GM06990 (cell line): ENCODE results near the gene CORO2A.
"Not testable (repeated sequence)": the region's sequence is repeated elsewhere in the genome, so short reads cannot be mapped to it uniquely, and the experiment has no call there.

Source experiments
- DNase-seq: peaks from one replicate; pipeline ENCODE4 v3.0.0-alpha.2; 2011; ENCODE audit not compliant: insufficient read length; ENCODE audit errors: extremely low read depth
- H3K27me3 ChIP-seq: replicated peaks from 2 replicates; pipeline ENCODE4 v1.6.0; 2011; ENCODE audit warnings: low read length; ENCODE audit not compliant: control insufficient read depth, insufficient read depth
- H3K36me3 ChIP-seq: 2 replicates; pipeline ENCODE4 v1.5.1; 2011; ENCODE audit warnings: low read length; ENCODE audit not compliant: control insufficient read depth, insufficient read depth
- H3K4me3 ChIP-seq: replicated peaks from 2 replicates; pipeline ENCODE4 v1.5.1; 2011; ENCODE audit warnings: low read depth, mild to moderate bottlenecking, control low read depth, low read length
- CTCF ChIP-seq: IDR thresholded peaks from 2 replicates; pipeline ENCODE4 v1.5.1; 2011; ENCODE audit warnings: low read length, control low read depth, mild to moderate bottlenecking, inconsistent platforms; ENCODE audit not compliant: insufficient read depth, poor library complexity, severe bottlenecking

The CORO2A gene

DNA sequence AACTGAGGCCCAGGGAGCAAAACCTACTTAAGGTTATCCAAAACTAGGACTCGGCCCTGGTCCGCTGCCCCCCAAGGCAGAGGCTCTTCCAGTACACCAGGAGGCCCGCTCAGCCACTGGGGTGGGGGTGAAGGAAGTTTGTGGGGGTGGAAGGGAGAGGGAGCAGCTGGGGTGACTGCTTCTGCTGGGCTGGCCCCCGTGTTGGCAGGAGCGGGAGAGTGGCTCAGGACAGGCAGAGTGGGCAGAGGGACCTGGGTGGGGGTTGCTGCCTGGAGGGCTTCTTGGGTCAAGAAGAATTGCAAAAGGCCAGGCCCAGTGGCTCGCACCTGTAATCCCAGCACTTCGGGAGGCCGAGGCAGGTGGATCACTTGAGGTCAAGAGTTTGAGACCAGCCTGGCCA lies 65.2 kb downstream of the CORO2A start:
- H3K36me3 ChIP-seq, result no peaks in the 10 kb centered on the region
- H3K4me3 ChIP-seq, result no peak overlapping the region
- no peak for DNase-seq
- no peaks in the 10 kb centered on the region for H3K27me3 ChIP-seq
- no peak for TF ChIP-seq CTCF

DNA sequence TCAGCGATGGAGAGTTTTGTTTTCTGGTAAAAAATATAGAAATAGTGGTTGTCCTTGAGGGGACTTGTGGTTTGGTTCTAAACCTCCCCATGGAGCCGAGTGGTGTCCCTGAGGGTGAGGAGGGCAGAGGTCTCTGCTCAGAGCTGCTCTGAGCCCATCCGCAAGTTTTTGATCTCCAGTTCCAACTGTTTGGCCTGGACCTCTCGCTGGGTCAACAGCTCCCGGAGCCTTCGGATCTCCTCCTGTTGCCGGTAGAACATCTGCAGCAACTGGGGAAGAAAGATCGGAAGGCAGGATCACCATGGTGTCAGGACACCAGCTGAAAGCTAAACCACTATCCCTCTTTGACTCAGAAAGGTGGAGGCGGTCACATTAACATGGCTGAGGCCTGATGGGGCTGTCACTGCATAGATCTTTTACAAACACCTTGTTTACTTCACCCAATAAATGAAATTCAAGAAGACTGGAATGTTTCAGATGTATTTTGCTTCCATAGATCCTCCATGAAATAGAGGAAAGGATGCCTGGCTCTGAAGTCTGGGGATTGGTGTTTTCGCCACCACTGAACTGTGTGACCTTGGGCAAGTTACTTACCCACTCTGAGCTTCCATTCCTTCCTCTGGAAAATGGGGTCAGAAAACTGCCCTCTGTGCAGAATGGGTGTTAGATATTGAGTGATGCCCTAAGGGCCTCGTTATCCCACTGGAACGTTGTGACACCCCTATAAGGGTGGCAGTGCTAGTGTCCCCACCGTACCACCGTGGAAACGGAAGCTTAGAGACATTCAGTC lies 67.6 kb downstream of the CORO2A start:
- no peak for DNase-seq

GRCh38 chr9:98124091-98124490 lies 68.3 kb downstream of the CORO2A start:
- H3K4me3 ChIP-seq, H3K27me3 ChIP-seq, DNase-seq, H3K36me3 ChIP-seq: not testable (repeated sequence)

More for the DNA sequence above, 67.6 kb downstream of the CORO2A start:
- Histone ChIP-seq H3K27me3 (no peaks in the 10 kb centered on the region), H3K4me3 (no peak overlapping the region), H3K36me3 (no peaks in the 10 kb centered on the region)
- TF ChIP-seq CTCF, result no peak

- Histone ChIP-seq H3K4me3 (no peak overlapping the region), H3K36me3 (no peaks in the 10 kb centered on the region), H3K27me3 (no peaks in the 10 kb centered on the region)
- DNase-seq, result no peak
- TF ChIP-seq CTCF, result no peak
These were observed 71.4 kb downstream of the CORO2A start for GRCh38 chr9:98121058-98121457.

DNA sequence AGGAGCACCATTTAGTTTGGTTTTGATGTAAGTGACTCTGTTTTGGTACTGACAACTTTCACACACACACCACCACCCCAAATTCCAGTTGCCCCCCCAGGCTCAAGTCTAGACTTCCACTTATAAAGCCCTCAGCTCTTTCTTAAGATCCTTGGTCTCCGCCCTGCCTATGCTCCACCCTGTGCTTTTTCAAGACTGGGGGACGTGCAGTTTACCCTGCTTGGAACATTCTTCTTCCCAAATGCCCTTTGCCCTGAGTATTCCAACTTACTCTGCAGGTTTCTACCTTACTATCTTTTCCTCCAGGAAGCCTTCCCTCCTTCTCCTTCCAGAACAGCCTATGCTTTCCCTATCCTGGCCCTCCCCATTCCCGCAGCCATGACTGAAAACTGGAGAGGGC lies 72.0 kb downstream of the CORO2A start:
- no peak for TF ChIP-seq CTCF
- Histone ChIP-seq H3K36me3 (no peaks in the 10 kb centered on the region; the same call in 1 of the 2 replicates), H3K4me3 (no peak overlapping the region), H3K27me3 (no peaks in the 10 kb centered on the region)
- no peak for DNase-seq

DNA sequence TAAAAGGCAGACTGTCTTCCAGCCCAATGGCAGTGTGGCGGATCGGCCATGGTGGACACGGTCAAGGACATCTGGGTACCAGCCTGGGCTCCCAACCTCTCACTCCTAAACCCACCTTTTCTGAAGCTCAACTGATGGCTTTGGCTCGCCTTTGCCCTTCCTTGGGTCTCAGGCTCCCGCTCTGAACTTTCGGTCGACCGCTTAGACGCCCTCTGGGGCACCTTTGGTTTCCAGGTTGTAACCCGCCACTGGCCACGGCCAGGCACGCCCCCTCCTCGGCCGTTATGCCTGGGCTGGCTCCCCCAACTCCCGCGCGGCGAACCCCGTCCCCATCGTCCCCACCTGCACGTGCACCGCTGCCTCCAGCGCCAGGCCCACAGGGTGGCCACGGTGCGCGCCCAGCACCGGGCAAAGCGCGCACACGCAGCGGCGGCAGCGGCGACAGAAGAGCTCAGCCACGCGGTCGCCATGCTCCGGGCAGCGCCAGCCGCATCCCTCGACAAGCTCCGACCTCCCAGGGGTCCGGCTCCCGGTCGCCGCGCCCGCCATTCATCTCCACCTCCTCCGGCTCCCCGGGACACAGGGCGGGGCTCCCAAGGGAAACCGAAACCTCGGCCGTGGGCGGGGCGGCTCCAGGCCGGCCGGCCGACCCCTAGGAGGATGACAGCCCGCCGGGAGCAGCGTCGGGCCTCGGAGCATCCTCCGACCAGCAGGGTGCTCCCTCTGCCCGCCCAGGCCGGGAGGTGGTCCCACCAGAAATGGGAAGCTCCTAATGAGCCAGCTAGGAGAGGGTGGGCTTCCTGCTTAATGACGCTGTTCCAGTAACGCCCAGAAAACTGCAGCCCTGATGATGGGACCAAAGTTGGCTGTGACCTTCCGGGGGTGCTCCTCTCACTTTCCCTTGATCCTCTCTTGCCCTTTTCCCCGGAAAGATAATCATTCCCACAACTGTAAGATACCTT lies 73.5 kb downstream of the CORO2A start, which contains the start of gene TRIM14:
TRIM14 (minus strand) TSS at position 583 of the 962 bp plus-strand sequence; CDS start at position 549, 34 bp downstream.
- H3K27me3 ChIP-seq, result no peaks in the 10 kb centered on the region
- TF ChIP-seq CTCF, result peak; percentile 34
- no peaks in the 10 kb centered on the region; the same call in 1 of the 2 replicates for H3K36me3 ChIP-seq
- peak; percentile 81 for DNase-seq
- H3K4me3 ChIP-seq, result peak within 1 kb of the TSS; percentile 84
